Measurements from ENCODE around the gene BCAR3. TPM values are rescaled to one million over a fixed set of nuclear protein-coding genes. Genes with fewer than 3 reads are reported as not detected.

The BCAR3 gene
- total RNA-seq, 2 donors from 2014 or later: 7.9 to 10.9 TPM

GRCh38 chr1:93574991-93575390 lies 106.6 kb downstream of the BCAR3 start:
- peaks cover 28% of the 10 kb centered on the region for H3K4me1 ChIP-seq
- no peaks in the 10 kb centered on the region for H3K27me3 ChIP-seq
- H3K4me3 ChIP-seq: no peak overlapping the region
- no peaks in the 10 kb centered on the region for H3K9me3 ChIP-seq
- no peak overlapping the region for H3K27ac ChIP-seq
- 85 to 90% methylated on average over 6 of the region's 6 CpGs for WGBS, 2 donors
- peaks cover 0 to 2% of the 10 kb centered on the region in 2 donors for H3K36me3 ChIP-seq (replicated peaks in 1 of 2; ENCODE audit: insufficient read depth in 1 of 2, low read depth in 2 of 2)
- no peak for ATAC-seq
- no peak for DNase-seq
- TF ChIP-seq CTCF (IDR thresholded peaks at IDR 0.05) (no peak), POLR2A (IDR thresholded peaks at IDR 0.05) (no peak)
- intact Hi-C loops (cut with DNase I): no loop called here

- Histone ChIP-seq H3K4me1 (peaks cover 23% of the 10 kb centered on the region), H3K9me3 (no peaks in the 10 kb centered on the region), H3K4me3 (no peak overlapping the region), H3K27me3 (no peaks in the 10 kb centered on the region), H3K27ac (no peak overlapping the region), H3K36me3 (replicated peaks in 1 of 2; ENCODE audit: insufficient read depth in 1 of 2, low read depth in 2 of 2) (peaks cover 0 to 2% of the 10 kb centered on the region in 2 donors)
- DNase-seq (no peak), ATAC-seq (no peak)
- TF ChIP-seq CTCF (IDR thresholded peaks at IDR 0.05) (no peak), POLR2A (IDR thresholded peaks at IDR 0.05) (no peak)
- WGBS, 2 donors: 88 to 96% methylated on average over 7 of the region's 7 CpGs
- intact Hi-C loops (cut with DNase I): no loop called here
Measured at GRCh38 chr1:93574511-93574910, 107.1 kb downstream of the BCAR3 start.

GRCh38 chr1:93573940-93574469 lies 107.6 kb downstream of the BCAR3 start:
- Histone ChIP-seq H3K27me3 (no peaks in the 10 kb centered on the region), H3K9me3 (no peaks in the 10 kb centered on the region), H3K27ac (no peak overlapping the region), H3K36me3 (replicated peaks in 1 of 2; ENCODE audit: insufficient read depth in 1 of 2, low read depth in 2 of 2) (peaks cover 0 to 2% of the 10 kb centered on the region in 2 donors), H3K4me3 (no peak overlapping the region), H3K4me1 (peaks cover 18% of the 10 kb centered on the region)
- intact Hi-C loops (cut with DNase I): no loop called here
- DNase-seq (no peak), ATAC-seq (no peak)
- 6 to 17% methylated on average over 1 of the region's 1 CpG for WGBS, 2 donors
- TF ChIP-seq POLR2A (IDR thresholded peaks at IDR 0.05) (no peak), CTCF (IDR thresholded peaks at IDR 0.05) (no peak)

- ATAC-seq (no peak), DNase-seq (no peak)
- H3K4me1 ChIP-seq: peaks cover 7% of the 10 kb centered on the region
- TF ChIP-seq POLR2A (IDR thresholded peaks at IDR 0.05): no peak
- TF ChIP-seq CTCF (IDR thresholded peaks at IDR 0.05): no peak
- H3K27ac ChIP-seq: no peak overlapping the region
- H3K36me3 ChIP-seq (replicated peaks in 1 of 2; ENCODE audit: insufficient read depth in 1 of 2, low read depth in 2 of 2): peaks cover 0 to 2% of the 10 kb centered on the region in 2 donors
- H3K9me3 ChIP-seq: no peaks in the 10 kb centered on the region
- H3K4me3 ChIP-seq: no peak overlapping the region
- intact Hi-C loops (cut with DNase I): no loop called here
- no peaks in the 10 kb centered on the region for H3K27me3 ChIP-seq
- WGBS, 2 donors: 91 to 95% methylated on average over 9 to 12 of the region's 12 CpGs
Measured at GRCh38 chr1:93571623-93572310, 109.9 kb downstream of the BCAR3 start.

- H3K27me3 ChIP-seq: no peaks in the 10 kb centered on the region
- no peak for TF ChIP-seq CTCF (IDR thresholded peaks at IDR 0.05)
- TF ChIP-seq POLR2A (IDR thresholded peaks at IDR 0.05): no peak
- H3K4me1 ChIP-seq: peaks cover 7% of the 10 kb centered on the region
- DNase-seq (no peak), ATAC-seq (no peak)
- WGBS, 2 donors: 71 to 98% methylated on average over 2 of the region's 2 CpGs
- no peaks in the 10 kb centered on the region for H3K36me3 ChIP-seq (replicated peaks in 1 of 2; ENCODE audit: insufficient read depth in 1 of 2, low read depth in 2 of 2)
- intact Hi-C loops (cut with DNase I): no loop called here
- H3K9me3 ChIP-seq: no peaks in the 10 kb centered on the region
- H3K4me3 ChIP-seq: no peak overlapping the region
- no peak overlapping the region for H3K27ac ChIP-seq
Measured at GRCh38 chr1:93569489-93569888, 112.1 kb downstream of the BCAR3 start.
